Activated CD4-positive, alpha-beta T cell treated with anti-CD3 and anti-CD28 coated beads, Interleukin-2, amount 50 U/mL, for 24 hours (primary cell): ENCODE measurements around the gene ADGRG3.

Experiments used
- DNase-seq, 2 donors: peaks; one replicate each; pipeline ENCODE4 v3.0.0-alpha.2; 2020; ENCODE audit warnings: low read depth in 1 of 2, low spot score in 1 of 2

The ADGRG3 gene

GRCh38 chr16:57679016-57679415 lies 10.9 kb downstream of the ADGRG3 start:
- DNase-seq, result no peak

DNA sequence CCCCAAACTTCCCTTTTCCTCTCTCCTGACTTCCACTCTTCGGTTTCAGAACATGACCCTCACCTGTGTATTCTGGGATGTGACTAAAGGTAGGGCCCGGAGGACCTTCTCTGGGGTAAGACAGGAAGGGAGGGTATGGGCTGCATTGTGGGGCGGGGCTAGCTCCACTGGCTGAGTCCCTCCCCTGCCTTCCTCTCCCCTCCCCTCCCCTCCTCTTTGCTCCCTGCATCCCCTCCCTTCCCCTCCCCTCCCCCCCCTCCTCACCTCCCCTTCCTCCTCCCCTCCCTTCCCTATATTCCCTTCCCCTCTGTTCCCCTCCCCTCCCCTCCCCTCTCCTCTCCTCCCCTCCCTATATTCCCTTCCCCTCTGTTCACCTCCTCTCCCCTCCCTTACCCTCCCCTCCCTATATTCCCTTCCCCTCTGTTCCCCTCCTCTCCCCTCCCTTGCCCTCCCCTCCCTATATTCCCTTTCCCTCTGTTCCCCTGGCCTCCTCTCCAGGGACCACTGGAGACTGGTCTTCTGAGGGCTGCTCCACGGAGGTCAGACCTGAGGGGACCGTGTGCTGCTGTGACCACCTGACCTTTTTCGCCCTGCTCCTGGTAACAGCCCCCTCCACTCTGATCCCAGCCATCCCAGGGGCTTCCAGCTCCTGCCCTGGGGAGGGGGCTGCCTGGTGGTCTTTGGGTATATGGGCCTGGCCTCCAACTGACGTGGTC lies 11.8 kb downstream of the ADGRG3 start:
- no peak for DNase-seq

DNA sequence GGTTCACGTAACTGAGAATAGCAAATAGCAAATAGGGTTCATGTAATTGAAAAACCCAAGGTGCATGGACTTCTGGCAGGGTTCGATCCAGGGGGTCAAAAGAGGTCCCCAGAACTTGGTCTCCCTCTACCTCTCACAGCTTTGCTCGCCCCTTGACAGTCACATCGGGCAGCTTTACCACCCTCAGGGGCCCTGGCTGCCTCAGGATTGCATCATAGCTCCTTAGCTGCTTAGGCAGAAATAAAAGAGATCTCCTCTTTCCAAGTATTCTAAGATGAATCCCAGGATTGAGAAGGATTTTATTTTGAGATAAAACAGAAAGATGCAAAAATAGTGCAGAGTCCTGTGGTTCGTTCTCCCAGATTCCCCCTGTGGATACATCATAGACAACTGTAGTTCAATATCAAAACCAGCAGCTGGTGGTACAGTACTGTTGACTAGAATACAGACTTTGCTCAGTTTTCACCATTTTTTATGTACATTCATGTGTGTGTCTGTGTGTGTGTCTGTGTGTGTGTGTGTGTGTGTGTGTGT lies 12.8 kb downstream of the ADGRG3 start:
- DNase-seq, result no peak

DNA sequence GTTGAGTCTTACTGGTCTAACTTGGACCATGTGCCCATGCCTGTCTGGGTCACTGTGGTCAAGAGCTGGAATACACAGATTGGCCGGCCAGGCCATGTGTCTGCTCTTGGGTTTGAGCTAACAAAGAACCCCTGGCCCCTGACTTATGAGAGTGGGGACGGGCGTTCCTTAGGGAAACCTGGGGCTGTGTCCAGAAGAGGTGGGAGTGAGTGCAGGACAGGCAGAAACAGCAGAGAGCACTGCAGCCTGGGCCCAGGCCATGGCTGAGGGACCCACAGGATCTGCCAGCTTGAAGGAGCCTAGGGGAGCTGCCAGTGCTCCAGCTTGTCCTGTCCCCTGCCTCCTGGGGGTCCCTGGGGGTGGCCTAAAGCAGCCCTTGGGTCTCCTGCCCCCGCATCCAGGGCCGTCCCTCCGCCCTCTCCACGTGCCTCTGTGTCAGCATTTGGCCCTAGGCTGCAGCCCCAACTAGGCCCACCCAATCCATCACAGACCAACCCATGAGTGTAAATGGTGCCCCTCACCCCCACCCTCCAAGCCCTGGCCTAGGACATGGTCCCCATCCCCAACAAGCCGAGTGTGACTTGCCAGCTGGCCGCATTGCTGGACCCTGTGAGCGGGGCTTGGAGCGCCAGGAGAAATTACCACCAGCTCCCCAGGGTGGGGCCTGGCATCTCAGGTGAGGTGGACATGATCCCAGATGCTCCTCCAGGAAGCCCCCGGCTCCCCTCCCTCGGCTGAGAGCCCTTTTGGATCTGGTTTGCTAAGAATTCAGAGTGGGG lies 14.0 kb downstream of the ADGRG3 start:
- no peak for DNase-seq

- no peak for DNase-seq
These were observed 14.9 kb downstream of the ADGRG3 start for GRCh38 chr16:57682809-57683635.

- DNase-seq, result no peak
These were observed 15.8 kb downstream of the ADGRG3 start for GRCh38 chr16:57683636-57684545.

- no peak for DNase-seq
These were observed 16.7 kb downstream of the ADGRG3 start for GRCh38 chr16:57684626-57685358.

DNA sequence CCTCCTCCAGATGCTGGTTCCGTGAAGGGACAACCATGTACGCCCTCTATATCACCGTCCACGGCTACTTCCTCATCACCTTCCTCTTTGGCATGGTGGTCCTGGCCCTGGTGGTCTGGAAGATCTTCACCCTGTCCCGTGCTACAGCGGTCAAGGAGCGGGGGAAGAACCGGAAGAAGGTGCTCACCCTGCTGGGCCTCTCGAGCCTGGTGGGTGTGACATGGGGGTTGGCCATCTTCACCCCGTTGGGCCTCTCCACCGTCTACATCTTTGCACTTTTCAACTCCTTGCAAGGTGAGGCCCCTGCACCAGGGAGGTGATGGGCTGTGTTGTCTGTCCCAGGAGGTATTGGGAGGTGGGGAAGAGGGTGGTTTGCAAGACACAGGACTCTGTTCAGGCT lies 17.5 kb downstream of the ADGRG3 start:
- no peak for DNase-seq

- no peak for DNase-seq
These were observed 18.5 kb downstream of the ADGRG3 start for GRCh38 chr16:57686577-57686976.

DNA sequence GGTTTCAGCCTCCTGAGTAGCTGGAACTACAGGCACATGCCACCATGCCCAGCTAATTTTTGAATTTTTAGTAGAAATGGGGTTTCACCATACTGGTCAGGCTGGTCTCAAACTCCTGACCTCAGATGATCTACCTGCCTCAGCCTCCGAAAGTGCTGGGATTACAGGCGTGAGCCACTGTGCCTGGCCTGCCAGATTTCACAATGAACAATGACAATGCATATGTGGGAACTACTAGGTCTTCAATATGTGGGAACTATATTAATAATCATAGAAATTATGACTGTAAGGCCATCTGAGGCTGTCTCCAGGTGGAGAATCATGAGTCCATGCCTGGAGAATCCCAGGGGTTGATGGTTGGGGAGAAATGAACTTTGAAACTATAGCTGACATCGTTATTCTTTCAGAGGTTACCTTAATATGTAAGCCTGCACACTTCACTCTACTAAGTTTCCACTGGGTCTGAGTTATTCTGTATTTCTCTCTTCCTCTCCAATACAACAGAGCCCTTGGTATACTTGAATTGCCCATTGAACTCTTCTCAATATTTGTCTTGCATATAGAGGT lies 19.3 kb downstream of the ADGRG3 start:
- no peak for DNase-seq

- no peak for DNase-seq
These were observed 20.4 kb downstream of the ADGRG3 start for GRCh38 chr16:57688487-57688986.

DNA sequence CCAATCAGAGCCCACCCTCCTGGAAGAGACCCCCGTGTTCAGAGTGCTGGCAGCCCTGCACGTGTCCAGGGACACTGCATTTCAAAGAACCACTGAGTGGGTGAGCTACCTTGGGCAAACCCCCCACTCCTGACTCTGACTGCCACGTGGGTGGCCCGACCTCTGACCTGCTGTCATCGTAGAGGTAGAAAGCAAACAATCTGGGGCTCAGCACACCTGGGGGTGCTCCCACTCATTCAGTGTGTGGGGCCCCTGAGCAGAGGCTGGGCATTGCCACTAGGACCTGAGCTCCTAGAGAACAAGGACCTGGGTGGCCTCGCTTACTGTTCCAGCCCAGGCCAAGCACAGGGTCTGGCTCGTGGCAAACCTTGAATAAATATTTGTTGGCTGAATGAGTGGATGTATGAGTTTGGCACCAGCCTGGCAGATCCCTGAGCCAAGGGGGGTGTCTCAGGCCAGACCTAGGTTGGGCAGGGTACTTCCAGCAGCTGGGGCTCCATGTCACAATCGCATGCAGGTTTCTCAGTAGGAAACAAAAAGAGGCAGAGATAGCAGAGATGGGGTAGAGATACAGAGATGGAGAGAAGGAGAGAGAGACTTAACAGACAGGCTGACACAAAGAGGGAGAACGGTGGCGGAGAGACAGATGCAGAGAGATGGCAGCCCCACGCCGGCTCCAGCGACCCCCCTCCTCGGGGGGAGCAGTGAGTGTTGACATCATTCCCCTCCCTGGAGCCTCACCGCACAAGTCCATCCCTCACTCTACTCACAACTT lies 21.1 kb downstream of the ADGRG3 start:
- DNase-seq, result no peak

- DNase-seq, result no peak
These were observed 21.9 kb downstream of the ADGRG3 start for GRCh38 chr16:57689762-57690558.

GRCh38 chr16:57690782-57691471 lies 22.8 kb downstream of the ADGRG3 start:
- DNase-seq, result no peak

- no peak for DNase-seq
These were observed 24.5 kb downstream of the ADGRG3 start for GRCh38 chr16:57692636-57693035.

DNA sequence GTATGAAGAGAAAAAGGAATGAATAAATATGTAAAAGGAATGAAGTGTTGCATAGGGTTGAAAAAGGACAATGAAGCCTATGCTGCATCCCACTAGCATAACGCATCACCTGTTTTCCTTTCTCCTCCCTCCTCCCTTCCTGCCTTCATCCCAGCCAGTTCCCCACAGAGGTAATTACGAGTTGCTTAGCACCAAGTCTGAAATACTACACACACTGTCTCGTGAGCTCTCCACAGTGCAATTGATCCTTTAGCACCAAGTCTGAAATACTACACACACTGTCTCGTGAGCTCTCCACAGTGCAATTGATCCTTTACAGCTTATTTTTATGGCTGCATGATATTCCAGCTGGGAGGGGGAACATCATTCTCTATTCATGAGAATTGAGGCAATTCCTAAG lies 25.4 kb downstream of the ADGRG3 start:
- no peak for DNase-seq

DNA sequence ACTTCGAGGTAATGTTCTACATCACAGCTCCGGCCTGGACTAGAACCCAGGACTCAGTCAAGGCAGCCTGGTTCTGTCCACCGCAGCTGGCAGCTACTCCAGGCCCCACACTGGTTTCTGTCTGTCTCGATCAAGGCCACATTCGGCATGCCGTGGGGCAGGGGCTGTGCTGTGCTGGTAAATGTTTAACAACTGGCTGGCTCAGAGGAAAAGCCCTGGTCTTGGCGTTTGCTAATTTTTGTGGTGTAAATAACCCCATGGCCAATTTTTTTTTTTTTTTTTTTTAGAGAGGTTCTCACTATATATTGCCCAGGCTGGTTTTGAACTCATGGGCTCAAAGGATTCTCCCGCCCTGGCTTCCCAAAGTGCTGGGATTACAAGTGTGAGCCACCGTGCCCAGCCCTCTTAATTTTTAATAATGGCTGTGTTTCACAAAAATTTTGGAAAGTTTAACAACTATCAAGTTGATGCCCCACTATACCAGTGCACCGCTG lies 26.2 kb downstream of the ADGRG3 start:
- DNase-seq, result no peak
